ENCODE results near the gene ZNF740.

The ZNF740 gene

GRCh38 chr12:53219292-53219955 lies 38.9 kb downstream of the ZNF740 start (continued):
- TF ChIP-seq PRDM2 (tag by site-specific recombination; IDR thresholded peaks at IDR 0.05; ENCODE audit: borderline replicate concordance) (no peak), ZBTB20 (tag by site-specific recombination; IDR thresholded peaks at IDR 0.05) (peak; percentile 81; the same call in 1 of the 2 replicates), ZNF544 (tag by site-specific recombination; IDR thresholded peaks at IDR 0.05) (no peak)

GRCh38 chr12:53219956-53220693 lies 39.6 kb downstream of the ZNF740 start:
- H3K27ac ChIP-seq (ENCODE audit: extremely low read depth, low read depth, low read length): peak overlapping the region; percentile 13; the same call in 1 of the 2 replicates
- H3K9me3 ChIP-seq (ENCODE audit: control insufficient read depth, insufficient read depth, low read depth, low read length): no peaks in the 10 kb centered on the region
- peak overlapping the region; percentile 28 for H3K4me3 ChIP-seq (ENCODE audit: low read depth, low read length)
- ChIA-PET POLR2A (interaction anchor here (0.6 to 2.5 kb wide), 20 partner anchors 8 to 214 kb away, joined by 3 to 9 read pairs (median 4); partner anchors contain the start of genes AAAS, EIF4B, ESPL1 and MYG1), CTCF (interaction anchor here (0.5 to 1.6 kb wide), 6 partner anchors 8 to 101 kb away, joined by 3 to 5 read pairs (median 4); partner anchors contain the start of genes AAAS and PFDN5)
- H3K4me1 ChIP-seq (ENCODE audit: control insufficient read depth, insufficient read depth, low read length): peaks cover 4% of the 10 kb centered on the region
- peaks cover 0 to 2% of the 10 kb centered on the region in 2 experiments; a peak in 1 of 3 replicates for H3K36me3 ChIP-seq (ENCODE audit: control insufficient read depth in 2 of 2, insufficient read depth in 1 of 2, low read length in 2 of 2)
- TF ChIP-seq ZNF514 (tag by site-specific recombination; IDR thresholded peaks at IDR 0.05) (no peak), REST (tag by site-specific recombination; IDR thresholded peaks at IDR 0.05) (no peak), ZNF214 (tag by site-specific recombination; IDR thresholded peaks at IDR 0.05; ENCODE audit: borderline replicate concordance) (no peak), ZNF658 (tag by site-specific recombination; IDR thresholded peaks at IDR 0.05) (no peak), ZNF561 (tag by site-specific recombination; IDR thresholded peaks at IDR 0.05; ENCODE audit: borderline replicate concordance) (no peak), ZNF324 (tag by site-specific recombination; IDR thresholded peaks at IDR 0.05) (no peak), KLF1 (tag by site-specific recombination; IDR thresholded peaks at IDR 0.05) (no peak), MEIS1 (CRISPR knock-in tag; IDR thresholded peaks at IDR 0.05; ENCODE audit: borderline replicate concordance) (no peak), KLF9 (tag by site-specific recombination; IDR thresholded peaks at IDR 0.05; ENCODE audit: low read depth) (peak; percentile 35), ZBTB10 (tag by site-specific recombination; IDR thresholded peaks at IDR 0.05) (no peak), ZBTB20 (tag by site-specific recombination; IDR thresholded peaks at IDR 0.05) (0 out of 2 replicates have a peak, but pooled peaks have one; percentile 2), ZBTB11 (tag by site-specific recombination; conservative IDR thresholded peaks at IDR 0.05; ENCODE audit: low read depth) (no peak), KLF8 (tag by site-specific recombination; IDR thresholded peaks at IDR 0.05) (no peak), ZNF335 (tag by site-specific recombination; conservative IDR thresholded peaks at IDR 0.05) (0 out of 2 replicates have a peak, but pooled peaks have one; percentile 3), PRDM1 (tag by site-specific recombination; IDR thresholded peaks at IDR 0.05) (no peak), SP7 (tag by site-specific recombination; IDR thresholded peaks at IDR 0.05) (no peak)
